H9 (cell line): ENCODE data around the gene MX2. TPM values are rescaled to one million over a fixed set of nuclear protein-coding genes. Genes with fewer than 3 reads are reported as not detected.

Experiments
- DNase-seq: peaks from one replicate; pipeline ENCODE4 v3.0.0-alpha.2; 2017
- H2AFZ ChIP-seq: one replicate; pipeline ENCODE4 v1.6.1; 2013; ENCODE audit warnings: mild to moderate bottlenecking, low read length, control low read depth, moderate library complexity
- H2AK5ac ChIP-seq: 2 replicates; pipeline ENCODE4 v1.6.1; 2013; ENCODE audit warnings: low read length, control low read depth, mixed read lengths; ENCODE audit not compliant: insufficient read length
- H2BK120ac ChIP-seq: one replicate; pipeline ENCODE4 v1.6.1; 2013; ENCODE audit warnings: low read depth, mild to moderate bottlenecking, low read length, control low read depth, inconsistent platforms; ENCODE audit not compliant: poor library complexity, severe bottlenecking
- H2BK12ac ChIP-seq: 2 replicates; pipeline ENCODE4 v1.6.1; 2013; ENCODE audit warnings: low read length, control low read depth, mixed read lengths, low read depth; ENCODE audit not compliant: insufficient read length
- H2BK15ac ChIP-seq: 2 replicates; pipeline ENCODE4 v1.6.1; 2013; ENCODE audit warnings: low read depth, low read length, control low read depth
- H2BK20ac ChIP-seq: one replicate; pipeline ENCODE4 v1.6.1; 2013; ENCODE audit warnings: low read depth, mild to moderate bottlenecking, low read length, control low read depth, inconsistent platforms; ENCODE audit not compliant: poor library complexity, severe bottlenecking
- H2BK5ac ChIP-seq: 2 replicates; pipeline ENCODE4 v1.6.1; 2013; ENCODE audit warnings: low read length, control low read depth, mixed read lengths; ENCODE audit not compliant: insufficient read length
- H3K14ac ChIP-seq: 2 replicates; pipeline ENCODE4 v1.6.1; 2013; ENCODE audit warnings: low read length, control low read depth; ENCODE audit not compliant: insufficient read depth
- H3K18ac ChIP-seq: 2 replicates; pipeline ENCODE4 v1.6.1; 2013; ENCODE audit warnings: low read depth, mild to moderate bottlenecking, mixed read lengths, low read length, control low read depth; ENCODE audit not compliant: insufficient read length
- H3K23ac ChIP-seq: 2 replicates; pipeline ENCODE4 v1.6.1; 2013; ENCODE audit warnings: low read length, control low read depth, mixed read lengths, low read depth; ENCODE audit not compliant: insufficient read length
- H3K23me2 ChIP-seq: 2 replicates; pipeline ENCODE4 v1.6.1; 2013; ENCODE audit warnings: low read depth, mild to moderate bottlenecking, mixed read lengths, low read length, control low read depth; ENCODE audit not compliant: insufficient read length, poor library complexity, severe bottlenecking
- H3K27ac ChIP-seq: 2 replicates; pipeline ENCODE4 v1.5.1; 2013; ENCODE audit warnings: low read length, control low read depth, mixed read lengths, low read depth; ENCODE audit not compliant: insufficient read length
- H3K27me3 ChIP-seq: 2 replicates; pipeline ENCODE4 v1.6.1; 2013; ENCODE audit warnings: low read length, control low read depth, inconsistent platforms; ENCODE audit not compliant: insufficient read depth
- H3K4ac ChIP-seq: 2 replicates; pipeline ENCODE4 v1.6.1; 2013; ENCODE audit warnings: low read depth, mild to moderate bottlenecking, control low read depth, inconsistent platforms, low read length, moderate library complexity
- H3K4me1 ChIP-seq: 2 replicates; pipeline ENCODE4 v1.6.1; 2013; ENCODE audit warnings: low read length, control low read depth, inconsistent platforms; ENCODE audit not compliant: insufficient read depth
- H3K4me2 ChIP-seq: 2 replicates; pipeline ENCODE4 v1.6.1; 2013; ENCODE audit warnings: low read length, control low read depth, mixed read lengths; ENCODE audit not compliant: insufficient read length, insufficient read depth
- H3K56ac ChIP-seq: 2 replicates; pipeline ENCODE4 v1.6.1; 2013; ENCODE audit warnings: low read depth, mild to moderate bottlenecking, mixed read lengths, low read length, control low read depth; ENCODE audit not compliant: insufficient read length
- H3K79me1 ChIP-seq: 2 replicates; pipeline ENCODE4 v1.6.1; 2013; ENCODE audit warnings: low read depth, mild to moderate bottlenecking, moderate library complexity, low read length, control low read depth, inconsistent platforms; ENCODE audit not compliant: insufficient read depth, poor library complexity, severe bottlenecking
- H3K79me2 ChIP-seq: 2 replicates; pipeline ENCODE4 v1.6.1; 2013; ENCODE audit warnings: low read length, control low read depth, inconsistent platforms; ENCODE audit not compliant: insufficient read depth
- H3K9ac ChIP-seq: 2 replicates; pipeline ENCODE4 v1.6.1; 2013; ENCODE audit warnings: low read length, control low read depth, mixed read lengths; ENCODE audit not compliant: insufficient read length; ENCODE audit errors: extremely low read depth
- H3K9me3 ChIP-seq: one replicate; pipeline ENCODE4 v1.6.1; 2013; ENCODE audit warnings: low read depth, low read length, inconsistent platforms; ENCODE audit not compliant: control insufficient read depth
- H3T11ph ChIP-seq: one replicate; pipeline ENCODE4 v1.6.1; 2013; ENCODE audit warnings: mild to moderate bottlenecking, low read length, control low read depth, inconsistent platforms
- H4K20me1 ChIP-seq: one replicate; pipeline ENCODE4 v1.6.1; 2013; ENCODE audit not compliant: control insufficient read depth, insufficient read length, insufficient read depth
- H4K5ac ChIP-seq: 2 replicates; pipeline ENCODE4 v1.6.1; 2013; ENCODE audit warnings: low read depth, mild to moderate bottlenecking, mixed read lengths, low read length, control low read depth; ENCODE audit not compliant: insufficient read length
- H4K8ac ChIP-seq: replicated peaks from 2 replicates; pipeline ENCODE4 v1.6.1; 2013; ENCODE audit warnings: low read length, control low read depth, mixed read lengths, low read depth; ENCODE audit not compliant: insufficient read length
- H4K91ac ChIP-seq: 2 replicates; pipeline ENCODE4 v1.6.1; 2013; ENCODE audit warnings: low read depth, mild to moderate bottlenecking, moderate library complexity, mixed read lengths, low read length, control low read depth; ENCODE audit not compliant: insufficient read length
- H3K27ac Mint-ChIP-seq, 3 experiments: 2 replicates in 2 of 3; 3 replicates in 1 of 3; pipeline ENCODE4 v1.8.0; 2020 to 2021; ENCODE audit warnings: mixed read lengths in 3 of 3, mild to moderate bottlenecking in 1 of 3, moderate library complexity in 1 of 3
- H3K27me3 Mint-ChIP-seq: 2 replicates; pipeline ENCODE4 v1.8.0; 2021; ENCODE audit warnings: low read depth, mild to moderate bottlenecking, moderate library complexity, mixed read lengths
- H3K36me3 Mint-ChIP-seq, 3 experiments: 2 replicates in 2 of 3; 3 replicates in 1 of 3; pipeline ENCODE4 v1.8.0; 2020 to 2021; ENCODE audit warnings: low read depth in 3 of 3, mixed read lengths in 3 of 3; ENCODE audit not compliant: insufficient read depth in 1 of 3
- H3K4me1 Mint-ChIP-seq, 2 experiments: 2 replicates each; pipeline ENCODE4 v1.8.0; 2020; ENCODE audit warnings: mixed read lengths in 2 of 2
- H3K4me3 Mint-ChIP-seq, 2 experiments: 2 replicates in 1 of 2; 3 replicates in 1 of 2; pipeline ENCODE4 v1.8.0; 2020 to 2021; ENCODE audit warnings: mild to moderate bottlenecking in 2 of 2, mixed read lengths in 2 of 2, moderate library complexity in 1 of 2
- H3K9me3 Mint-ChIP-seq, 2 experiments: 2 replicates in 1 of 2; 3 replicates in 1 of 2; pipeline ENCODE4 v1.8.0; 2020; ENCODE audit warnings: mild to moderate bottlenecking in 2 of 2, mixed read lengths in 2 of 2, moderate library complexity in 1 of 2
- CTCF ChIP-seq: fragments of 200-600 bp; sonication (generic); conservative IDR thresholded peaks from 3 replicates; pipeline ENCODE4 v1.8.0; 2021; ENCODE audit warnings: antibody characterized with exemption, mild to moderate bottlenecking
- WGBS: extraction: QIAGEN DNeasy Blood & Tissue Kit; methylation state at CpG from one replicate; pipeline ENCODE4 v1.1.7; 2013; ENCODE audit warnings: missing lambda C conversion rate, low lambda C conversion rate, mixed read lengths; ENCODE audit not compliant: insufficient read length; ENCODE audit errors: extremely low coverage; 5-methylcytosine and 5-hydroxymethylcytosine counted together
- total RNA-seq: library from RNA; stranded (reverse); gene quantifications from 2 replicates; pipeline ENCODE4 v1.2.1, GENCODE V29; 2021

The MX2 gene
- total RNA-seq, 1 experiment from 2014 or later: 1.8 TPM

- H3T11ph ChIP-seq: no peak overlapping the region
- no peaks in the 10 kb centered on the region for H4K20me1 ChIP-seq
- H3K9me3 ChIP-seq: no peaks in the 10 kb centered on the region
- TF ChIP-seq CTCF: no peak
- H3K27ac Mint-ChIP-seq: no peak overlapping the region
- H3K23me2 ChIP-seq: peaks cover 7% of the 10 kb centered on the region
- no peak overlapping the region for H3K4ac ChIP-seq
- no peak overlapping the region for H2AK5ac ChIP-seq
- no peak overlapping the region for H4K91ac ChIP-seq
- H3K18ac ChIP-seq: no peak overlapping the region
- no peak overlapping the region for H3K56ac ChIP-seq
- no peak overlapping the region for H2BK20ac ChIP-seq
- no peaks in the 10 kb centered on the region; a peak in 1 of 7 replicates for H3K36me3 Mint-ChIP-seq
- no peak overlapping the region for H2BK5ac ChIP-seq
- peak; percentile 19 for DNase-seq
- peaks cover 44% of the 10 kb centered on the region for H3K27me3 Mint-ChIP-seq
- no peak overlapping the region for H3K4me2 ChIP-seq
- no peaks in the 10 kb centered on the region for H3K79me1 ChIP-seq
- H4K5ac ChIP-seq: no peak overlapping the region
- no peak overlapping the region for H3K14ac ChIP-seq
- H4K8ac ChIP-seq: no peak overlapping the region
- no peak overlapping the region for H2BK12ac ChIP-seq
- H3K9me3 Mint-ChIP-seq: peaks cover 0 to 2% of the 10 kb centered on the region in 2 experiments; a peak in 2 of 5 replicates
- WGBS: no CpG with 5 or more reads among the region's 8 CpGs
- no peak overlapping the region for H3K27ac ChIP-seq
- peaks cover 17 to 18% of the 10 kb centered on the region in 2 experiments for H3K4me1 Mint-ChIP-seq
- H3K9ac ChIP-seq: no peak overlapping the region
- H3K79me2 ChIP-seq: no peaks in the 10 kb centered on the region
- no peak overlapping the region for H3K23ac ChIP-seq
- H3K27me3 ChIP-seq: peaks cover 2% of the 10 kb centered on the region; the same call in 1 of the 2 replicates
- H3K4me3 Mint-ChIP-seq: no peak overlapping the region
- H2BK15ac ChIP-seq: no peak overlapping the region
- no peaks in the 10 kb centered on the region; the same call in 1 of the 2 replicates for H3K4me1 ChIP-seq
- no peak overlapping the region for H2AFZ ChIP-seq
- H2BK120ac ChIP-seq: no peak overlapping the region
Measured at GRCh38 chr21:41427556-41427955, 65.7 kb downstream of the MX2 start.
